OCI-LY1 (cell line): Measurements from ENCODE around the gene PEBP1.

Experiments used
- H2AFZ ChIP-seq: fragments of 200-600 bp; sonication (generic), shearing (Covaris generic); 2 replicates; pipeline ENCODE4 v1.6.0; 2014; ENCODE audit warnings: antibody characterized with exemption, mild to moderate bottlenecking, low read length
- H3F3A ChIP-seq: fragments of 200-600 bp; sonication (generic), shearing (Covaris generic); 2 replicates; pipeline ENCODE4 v1.6.0; 2014; ENCODE audit warnings: mild to moderate bottlenecking, antibody characterized with exemption, low read length, moderate library complexity; ENCODE audit not compliant: insufficient read depth
- H3K27ac ChIP-seq: fragments of 200-600 bp; sonication (generic); 2 replicates; pipeline ENCODE4 v1.5.1; 2014; ENCODE audit warnings: low read length, mixed run types, mild to moderate bottlenecking, low read depth; ENCODE audit not compliant: poor library complexity, severe bottlenecking
- H3K27me3 ChIP-seq: fragments of 200-600 bp; sonication (generic); 2 replicates; pipeline ENCODE4 v1.6.0; 2014; ENCODE audit warnings: antibody characterized with exemption, mild to moderate bottlenecking, low read length, moderate library complexity; ENCODE audit not compliant: insufficient read depth
- H3K36me3 ChIP-seq: fragments of 200-600 bp; sonication (generic); 2 replicates; pipeline ENCODE4 v1.6.1; 2014; ENCODE audit warnings: mild to moderate bottlenecking, antibody characterized with exemption, low read length, moderate library complexity, mixed read lengths; ENCODE audit not compliant: insufficient read depth
- H3K4me1 ChIP-seq: fragments of 200-600 bp; sonication (generic); 2 replicates; pipeline ENCODE4 v1.5.1; 2014; ENCODE audit warnings: mild to moderate bottlenecking, low read length, moderate library complexity; ENCODE audit not compliant: insufficient read depth, severe bottlenecking
- H3K4me2 ChIP-seq: fragments of 200-600 bp; sonication (generic), shearing (Covaris generic); 2 replicates; pipeline ENCODE4 v1.6.1; 2014; ENCODE audit warnings: low read length
- H3K4me3 ChIP-seq: fragments of 200-600 bp; sonication (generic); 2 replicates; pipeline ENCODE4 v1.5.1; 2014; ENCODE audit warnings: low read length, low read depth, mild to moderate bottlenecking, mixed read lengths; ENCODE audit not compliant: poor library complexity, severe bottlenecking
- H3K79me2 ChIP-seq: fragments of 200-600 bp; shearing (Covaris generic); 2 replicates; pipeline ENCODE4 v1.6.1; 2016; ENCODE audit warnings: mixed run types, low read length, mixed read lengths; ENCODE audit not compliant: insufficient read depth
- H3K9ac ChIP-seq: fragments of 200-600 bp; sonication (generic), shearing (Covaris generic); 2 replicates; pipeline ENCODE4 v1.6.1; 2014; ENCODE audit warnings: mild to moderate bottlenecking, low read length, mixed read lengths
- H3K9me2 ChIP-seq: fragments of 200-600 bp; sonication (generic), shearing (Covaris generic); 2 replicates; pipeline ENCODE4 v1.6.1; 2014; ENCODE audit warnings: low read depth, mild to moderate bottlenecking, low read length, mixed read lengths
- H3K9me3 ChIP-seq: fragments of 200-600 bp; shearing (Covaris generic); 2 replicates; pipeline ENCODE4 v1.6.1; 2014; ENCODE audit warnings: low read length, mixed read lengths
- H4K20me1 ChIP-seq: fragments of 200-600 bp; sonication (generic), shearing (Covaris generic); 2 replicates; pipeline ENCODE4 v1.6.0; 2016; ENCODE audit warnings: mild to moderate bottlenecking, low read length; ENCODE audit not compliant: insufficient read depth
- EZH2 ChIP-seq: fragments of 200-600 bp; sonication (generic), shearing (Covaris generic); IDR thresholded peaks from 2 replicates; pipeline ENCODE4 v1.8.0; 2017; ENCODE audit warnings: borderline replicate concordance, mixed run types, mild to moderate bottlenecking, antibody characterized with exemption, low read length, moderate library complexity, mixed read lengths
- TF ChIP-seq, protein P1 (sequence below): fragments of 200-600 bp; sonication (generic), shearing (Covaris generic); IDR thresholded peaks from 2 replicates; pipeline ENCODE4 v1.5.1; 2017; ENCODE audit warnings: mild to moderate bottlenecking, antibody characterized with exemption, low read length, moderate library complexity, mixed read lengths

Gene PEBP1

DNA sequence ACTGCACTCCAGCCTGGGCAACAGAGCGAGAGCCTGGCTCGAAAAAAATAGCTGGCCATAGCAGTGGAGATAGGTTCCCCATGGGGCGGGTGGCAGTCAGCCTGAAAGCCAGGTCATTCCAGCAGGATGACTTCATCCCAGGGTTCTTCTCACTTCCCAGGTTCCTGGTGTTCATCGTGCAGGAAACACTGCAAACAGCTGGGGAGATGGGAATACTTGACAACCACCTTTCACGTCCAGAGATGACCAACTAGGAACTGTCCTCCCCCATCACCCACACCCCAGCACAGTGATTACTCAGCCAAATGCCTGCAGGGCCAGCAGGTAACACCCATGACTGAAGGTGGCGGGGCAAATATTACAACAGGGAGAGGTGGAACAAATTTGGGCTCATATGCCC lies 33.9 kb upstream of the PEBP1 start:
- H3F3A ChIP-seq, result no peaks in the 10 kb centered on the region
- no peak overlapping the region for H3K4me2 ChIP-seq
- no peaks in the 10 kb centered on the region for H3K27me3 ChIP-seq
- H2AFZ ChIP-seq, result no peak overlapping the region
- no peak for TF ChIP-seq EZH2
- TF ChIP-seq, protein P1, sequence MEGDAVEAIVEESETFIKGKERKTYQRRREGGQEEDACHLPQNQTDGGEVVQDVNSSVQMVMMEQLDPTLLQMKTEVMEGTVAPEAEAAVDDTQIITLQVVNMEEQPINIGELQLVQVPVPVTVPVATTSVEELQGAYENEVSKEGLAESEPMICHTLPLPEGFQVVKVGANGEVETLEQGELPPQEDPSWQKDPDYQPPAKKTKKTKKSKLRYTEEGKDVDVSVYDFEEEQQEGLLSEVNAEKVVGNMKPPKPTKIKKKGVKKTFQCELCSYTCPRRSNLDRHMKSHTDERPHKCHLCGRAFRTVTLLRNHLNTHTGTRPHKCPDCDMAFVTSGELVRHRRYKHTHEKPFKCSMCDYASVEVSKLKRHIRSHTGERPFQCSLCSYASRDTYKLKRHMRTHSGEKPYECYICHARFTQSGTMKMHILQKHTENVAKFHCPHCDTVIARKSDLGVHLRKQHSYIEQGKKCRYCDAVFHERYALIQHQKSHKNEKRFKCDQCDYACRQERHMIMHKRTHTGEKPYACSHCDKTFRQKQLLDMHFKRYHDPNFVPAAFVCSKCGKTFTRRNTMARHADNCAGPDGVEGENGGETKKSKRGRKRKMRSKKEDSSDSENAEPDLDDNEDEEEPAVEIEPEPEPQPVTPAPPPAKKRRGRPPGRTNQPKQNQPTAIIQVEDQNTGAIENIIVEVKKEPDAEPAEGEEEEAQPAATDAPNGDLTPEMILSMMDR, result no peak
- H3K79me2 ChIP-seq, result no peaks in the 10 kb centered on the region
- no peak overlapping the region for H3K27ac ChIP-seq
- no peaks in the 10 kb centered on the region for H4K20me1 ChIP-seq
- H3K9me2 ChIP-seq, result no peaks in the 10 kb centered on the region
- H3K4me3 ChIP-seq, result no peak overlapping the region
- H3K9ac ChIP-seq, result no peak overlapping the region
- no peaks in the 10 kb centered on the region for H3K36me3 ChIP-seq
- no peaks in the 10 kb centered on the region for H3K9me3 ChIP-seq
- H3K4me1 ChIP-seq, result peaks cover 7% of the 10 kb centered on the region

DNA sequence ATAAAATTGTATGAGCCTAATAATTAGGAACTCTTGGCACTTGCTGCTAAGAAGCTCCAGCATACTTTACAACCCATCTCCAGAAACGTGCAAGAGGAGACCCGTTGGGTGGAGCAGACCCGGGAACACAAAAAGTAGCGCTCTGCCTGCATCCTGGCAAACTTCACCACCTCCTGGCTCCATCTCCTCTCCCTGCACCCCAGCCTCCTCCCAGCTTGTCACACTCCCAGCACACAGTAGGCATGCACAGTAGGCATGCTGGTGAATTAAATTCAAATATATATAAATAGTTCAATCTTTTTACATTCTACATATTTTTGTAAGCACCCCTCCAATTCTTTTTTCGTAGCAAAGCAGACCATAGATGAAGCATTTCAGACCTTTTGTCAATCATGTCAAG lies 33.3 kb upstream of the PEBP1 start:
- H2AFZ ChIP-seq, result no peak overlapping the region
- no peak overlapping the region for H3K4me3 ChIP-seq
- peaks cover 7% of the 10 kb centered on the region for H3K4me1 ChIP-seq
- TF ChIP-seq, protein P1, result no peak
- TF ChIP-seq EZH2, result no peak
- no peaks in the 10 kb centered on the region for H3K9me3 ChIP-seq
- no peaks in the 10 kb centered on the region for H4K20me1 ChIP-seq
- no peak overlapping the region for H3K27ac ChIP-seq
- no peak overlapping the region for H3K9ac ChIP-seq
- no peaks in the 10 kb centered on the region for H3K9me2 ChIP-seq
- no peak overlapping the region; the same call in 1 of the 2 replicates for H3K4me2 ChIP-seq
- H3F3A ChIP-seq, result no peaks in the 10 kb centered on the region
- H3K27me3 ChIP-seq, result no peaks in the 10 kb centered on the region
- no peaks in the 10 kb centered on the region for H3K36me3 ChIP-seq
- H3K79me2 ChIP-seq, result no peaks in the 10 kb centered on the region

DNA sequence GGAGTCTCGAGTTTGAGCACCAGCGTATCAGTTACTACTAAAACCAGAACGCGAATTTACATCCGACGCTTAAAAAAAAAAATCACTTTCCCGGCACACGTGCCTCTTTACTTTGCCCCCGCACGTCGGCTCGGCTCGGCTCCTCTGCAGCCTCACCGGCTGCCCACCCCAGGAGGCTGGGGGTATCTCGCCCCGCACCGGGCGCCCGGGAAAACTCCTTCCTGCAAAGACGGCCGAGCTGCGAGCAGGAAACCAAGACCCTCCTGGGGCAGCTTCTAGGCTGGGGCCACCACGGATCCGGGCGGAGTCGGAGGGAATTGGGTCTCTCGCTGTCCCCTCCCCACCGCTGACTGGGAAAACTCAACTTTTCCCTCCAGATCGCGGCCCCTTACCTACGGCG lies 32.7 kb upstream of the PEBP1 start:
- no peaks in the 10 kb centered on the region for H3K27me3 ChIP-seq
- H3K9me2 ChIP-seq, result no peaks in the 10 kb centered on the region
- H3K4me1 ChIP-seq, result peaks cover 7% of the 10 kb centered on the region
- TF ChIP-seq EZH2, result no peak
- TF ChIP-seq, protein P1, result no peak
- no peak overlapping the region for H3K27ac ChIP-seq
- H3K9ac ChIP-seq, result no peak overlapping the region; the same call in 1 of the 2 replicates
- peak overlapping the region; percentile 64; the same call in 1 of the 2 replicates for H3K4me2 ChIP-seq
- no peaks in the 10 kb centered on the region for H3F3A ChIP-seq
- H3K36me3 ChIP-seq, result no peaks in the 10 kb centered on the region
- no peaks in the 10 kb centered on the region for H4K20me1 ChIP-seq
- H3K9me3 ChIP-seq, result no peaks in the 10 kb centered on the region
- no peak overlapping the region for H2AFZ ChIP-seq
- H3K79me2 ChIP-seq, result no peaks in the 10 kb centered on the region
- peak overlapping the region; percentile 57 for H3K4me3 ChIP-seq
